ENCODE data around the gene BCAS3.

DNA sequence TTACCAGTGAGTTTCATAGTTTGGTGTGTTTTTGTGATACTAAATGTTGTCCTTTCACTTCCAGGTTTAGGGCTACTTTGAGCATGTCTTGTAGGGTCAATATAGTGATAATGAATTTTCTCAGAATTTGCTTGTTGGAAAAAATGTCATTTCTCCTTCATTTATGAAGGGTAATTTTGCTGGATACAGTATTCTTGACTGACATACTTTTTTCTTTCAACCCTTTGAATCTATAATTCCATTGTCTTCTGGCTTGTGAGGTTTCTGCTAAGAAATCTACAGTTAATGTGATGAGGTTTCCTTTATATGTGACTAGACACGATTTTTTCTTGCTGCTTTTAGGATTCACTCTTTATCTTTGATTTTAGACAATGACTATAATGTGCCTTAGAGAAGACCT, 219.3 kb downstream of the BCAS3 start:
- TF ChIP-seq, protein P1, sequence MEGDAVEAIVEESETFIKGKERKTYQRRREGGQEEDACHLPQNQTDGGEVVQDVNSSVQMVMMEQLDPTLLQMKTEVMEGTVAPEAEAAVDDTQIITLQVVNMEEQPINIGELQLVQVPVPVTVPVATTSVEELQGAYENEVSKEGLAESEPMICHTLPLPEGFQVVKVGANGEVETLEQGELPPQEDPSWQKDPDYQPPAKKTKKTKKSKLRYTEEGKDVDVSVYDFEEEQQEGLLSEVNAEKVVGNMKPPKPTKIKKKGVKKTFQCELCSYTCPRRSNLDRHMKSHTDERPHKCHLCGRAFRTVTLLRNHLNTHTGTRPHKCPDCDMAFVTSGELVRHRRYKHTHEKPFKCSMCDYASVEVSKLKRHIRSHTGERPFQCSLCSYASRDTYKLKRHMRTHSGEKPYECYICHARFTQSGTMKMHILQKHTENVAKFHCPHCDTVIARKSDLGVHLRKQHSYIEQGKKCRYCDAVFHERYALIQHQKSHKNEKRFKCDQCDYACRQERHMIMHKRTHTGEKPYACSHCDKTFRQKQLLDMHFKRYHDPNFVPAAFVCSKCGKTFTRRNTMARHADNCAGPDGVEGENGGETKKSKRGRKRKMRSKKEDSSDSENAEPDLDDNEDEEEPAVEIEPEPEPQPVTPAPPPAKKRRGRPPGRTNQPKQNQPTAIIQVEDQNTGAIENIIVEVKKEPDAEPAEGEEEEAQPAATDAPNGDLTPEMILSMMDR (IDR thresholded peaks at IDR 0.05) = no peak
- TF ChIP-seq POLR2A (IDR thresholded peaks at IDR 0.05) = no peak

Measured in body of pancreas (tissue), 4 donors.